GM23248 (cell line): Measurements from ENCODE around the gene PROCA1. TPM values are rescaled to one million over a fixed set of nuclear protein-coding genes. Genes with fewer than 3 reads are reported as not detected.
"Not testable (repeated sequence)": the region's sequence is repeated elsewhere in the genome, so short reads cannot be mapped to it uniquely, and the experiment has no call there.

Experiments used
- DNase-seq: peaks from one replicate; pipeline ENCODE4 v3.0.0-alpha.2; 2015
- H2AFZ ChIP-seq: fragments of 200-600 bp; sonication (generic); 2 replicates; pipeline ENCODE4 v1.6.1; 2016; ENCODE audit warnings: antibody characterized with exemption
- H3F3A ChIP-seq: fragments of 200-600 bp; sonication (generic); 2 replicates; pipeline ENCODE4 v1.6.1; 2016; ENCODE audit warnings: mild to moderate bottlenecking, antibody characterized with exemption, mixed run types; ENCODE audit not compliant: insufficient read depth
- H3K27ac ChIP-seq: fragments of 200-600 bp; sonication (generic); 2 replicates; pipeline ENCODE4 v1.5.1; 2016; ENCODE audit warnings: mild to moderate bottlenecking
- H3K27me3 ChIP-seq: fragments of 200-600 bp; sonication (generic); replicated peaks from 2 replicates; pipeline ENCODE4 v1.6.1; 2016; ENCODE audit warnings: mild to moderate bottlenecking; ENCODE audit not compliant: insufficient read depth
- H3K36me3 ChIP-seq: fragments of 200-600 bp; sonication (generic); 2 replicates; pipeline ENCODE4 v1.6.1; 2016; ENCODE audit warnings: low read depth, mild to moderate bottlenecking
- H3K4me1 ChIP-seq: fragments of 200-600 bp; sonication (generic); 2 replicates; pipeline ENCODE4 v1.6.1; 2016; ENCODE audit warnings: mild to moderate bottlenecking; ENCODE audit not compliant: insufficient read depth
- H3K4me2 ChIP-seq: fragments of 200-600 bp; sonication (generic); one replicate; pipeline ENCODE4 v1.6.1; 2016; ENCODE audit warnings: mild to moderate bottlenecking; ENCODE audit not compliant: unreplicated experiment
- H3K4me3 ChIP-seq: fragments of 200-600 bp; sonication (generic); 2 replicates; pipeline ENCODE4 v1.5.1; 2016; ENCODE audit warnings: mild to moderate bottlenecking
- H3K79me2 ChIP-seq: fragments of 200-600 bp; sonication (generic); 2 replicates; pipeline ENCODE4 v1.6.1; 2016; ENCODE audit warnings: mild to moderate bottlenecking; ENCODE audit not compliant: insufficient read depth
- H3K9ac ChIP-seq: fragments of 200-600 bp; sonication (generic); 2 replicates; pipeline ENCODE4 v1.6.1; 2016; ENCODE audit warnings: mild to moderate bottlenecking
- H3K9me2 ChIP-seq: fragments of 200-600 bp; sonication (generic); 2 replicates; pipeline ENCODE4 v1.6.1; 2016; ENCODE audit warnings: mixed run types, mild to moderate bottlenecking, moderate library complexity; ENCODE audit not compliant: insufficient read depth
- H3K9me3 ChIP-seq: fragments of 200-600 bp; sonication (generic); one replicate; pipeline ENCODE4 v1.6.1; 2017; ENCODE audit warnings: low read depth
- H4K20me1 ChIP-seq: fragments of 200-600 bp; sonication (generic); 2 replicates; pipeline ENCODE4 v1.6.0; 2016; ENCODE audit not compliant: insufficient read depth
- EZH2 ChIP-seq: fragments of 200-600 bp; sonication (generic); IDR thresholded peaks from 2 replicates; pipeline ENCODE4 v1.6.1; 2018; ENCODE audit warnings: antibody characterized with exemption, mild to moderate bottlenecking; ENCODE audit not compliant: insufficient read depth, poor library complexity, severe bottlenecking
- EZH2phosphoT487 ChIP-seq: fragments of 200-600 bp; sonication (generic); IDR thresholded peaks from 2 replicates; pipeline ENCODE4 v1.6.1; 2018; ENCODE audit warnings: antibody characterized with exemption, moderate library complexity, mild to moderate bottlenecking, low read depth; ENCODE audit not compliant: insufficient read depth
- WGBS, 2 experiments: methylation state at CpG; one replicate each; pipeline ENCODE4 v1.1.6; 2015 to 2017; ENCODE audit warnings: low lambda C conversion rate in 2 of 2, low coverage in 1 of 2; ENCODE audit errors: missing lambda C conversion rate in 2 of 2; 5-methylcytosine and 5-hydroxymethylcytosine counted together
- in situ Hi-C: fragments of 300-500 bp; cut with MboI; formaldehyde crosslinking; loops from 2 replicates; pipeline ENCODE4 v1.15.0; 2020
- polyA plus RNA-seq: library from polyadenylated mRNA; unstranded; fragments of >200 nt; fragmentation: Nextera tagmentation; extraction: Ambion mirVana; gene quantifications from 2 replicates; pipeline ENCODE4 v1.2.1, GENCODE V29; 2016
- total RNA-seq: library from RNA; depleted of rRNA; stranded (reverse); fragments of >200 nt; shearing (Covaris generic); gene quantifications from 2 replicates; pipeline ENCODE4 v1.2.3, GENCODE V29; 2014

The PROCA1 gene
- total and polyA plus RNA-seq, 2 experiments from 2014 or later = 0.41 to 0.65 TPM

DNA sequence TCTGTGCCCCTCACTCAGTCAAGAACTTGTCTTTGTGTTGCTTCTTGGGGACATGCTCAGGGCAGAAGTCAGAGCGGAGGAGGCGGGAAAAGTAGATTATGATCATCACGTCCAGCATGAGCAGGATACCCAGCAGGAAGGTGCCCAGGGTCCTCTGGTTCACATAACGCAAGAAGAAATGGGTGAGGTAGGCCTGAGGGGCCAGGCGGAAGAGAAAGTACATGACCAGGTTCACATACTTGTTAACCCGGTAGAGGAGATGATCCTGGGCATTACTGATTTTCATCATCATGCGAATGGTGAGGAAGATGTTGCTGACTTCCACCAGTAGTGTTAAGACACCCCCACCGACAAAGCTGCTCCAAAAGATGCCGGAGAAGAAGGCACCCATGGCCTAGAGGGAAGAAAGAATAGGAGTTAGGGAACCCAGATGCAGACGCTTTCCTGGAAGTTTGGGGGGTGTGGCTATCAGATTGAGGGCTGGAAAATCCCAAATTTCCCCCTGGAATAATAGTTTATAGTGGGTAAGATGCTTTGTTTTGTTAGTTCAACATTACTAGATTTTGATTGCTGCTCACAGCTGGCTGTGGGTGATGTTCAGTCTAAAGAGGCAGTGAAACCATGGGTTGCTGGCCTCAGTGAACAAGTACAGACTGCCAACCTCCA is 12.9 kb upstream of the PROCA1 start:
- TF ChIP-seq EZH2 (no peak), EZH2phosphoT487 (no peak)
- Histone ChIP-seq H4K20me1 (no peaks in the 10 kb centered on the region), H3K4me1 (peaks cover 41% of the 10 kb centered on the region), H2AFZ (no peak overlapping the region), H3K9me3 (no peaks in the 10 kb centered on the region), H3K36me3 (peaks cover 34% of the 10 kb centered on the region; the same call in 1 of the 2 replicates), H3K27ac (peak overlapping the region; percentile 82), H3F3A (peaks cover 51% of the 10 kb centered on the region), H3K9me2 (no peaks in the 10 kb centered on the region), H3K27me3 (no peaks in the 10 kb centered on the region), H3K79me2 (peaks cover 38% of the 10 kb centered on the region), H3K4me3 (peak overlapping the region; percentile 74), H3K4me2 (peak overlapping the region; percentile 78), H3K9ac (peak overlapping the region; percentile 86)
- WGBS, 2 experiments = 80 to 81% methylated on average over 10 of the region's 10 CpGs
- in situ Hi-C loops = no loop called here
- no peak for DNase-seq

DNA sequence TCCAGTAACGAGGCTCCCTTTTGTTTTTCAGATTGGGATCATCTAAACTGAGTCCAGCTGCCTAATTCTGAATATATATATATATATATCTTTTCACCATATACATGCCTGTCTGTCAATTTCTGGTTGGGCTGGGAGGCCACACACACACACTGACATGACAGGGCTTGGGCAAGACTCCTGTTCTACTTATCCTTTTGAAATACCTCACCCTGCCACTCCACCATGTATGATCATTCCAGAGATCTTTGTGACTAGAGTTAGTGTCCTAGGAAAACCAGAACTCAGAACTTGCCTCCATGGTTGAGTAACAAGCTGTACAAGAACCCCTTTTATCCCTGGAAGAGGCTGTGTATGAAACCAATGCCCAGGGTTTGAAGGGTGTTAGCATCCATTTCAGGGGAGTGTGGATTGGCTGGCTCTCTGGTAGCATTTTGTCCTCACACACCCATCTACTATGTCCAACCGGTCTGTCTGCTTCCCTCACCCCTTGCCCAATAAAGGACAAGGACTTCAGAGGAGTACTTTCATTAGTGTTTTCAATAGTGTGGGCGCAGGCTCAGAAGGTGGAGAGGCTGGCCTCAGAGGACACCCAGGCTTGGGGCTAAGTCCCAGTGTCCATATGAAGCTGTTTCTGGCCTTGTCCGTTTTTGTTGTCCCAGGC is 12.3 kb upstream of the PROCA1 start:
- H3K36me3 ChIP-seq = peaks cover 34% of the 10 kb centered on the region; the same call in 1 of the 2 replicates
- H3F3A ChIP-seq = peaks cover 46% of the 10 kb centered on the region
- peak overlapping the region; percentile 86; the same call in 1 of the 2 replicates for H3K9ac ChIP-seq
- H3K9me2 ChIP-seq, H4K20me1 ChIP-seq, H2AFZ ChIP-seq, H3K9me3 ChIP-seq, in situ Hi-C loops, H3K27me3 ChIP-seq, DNase-seq, H3K4me2 ChIP-seq, H3K4me3 ChIP-seq: not testable (repeated sequence)
- peak overlapping the region; percentile 82; the same call in 1 of the 2 replicates for H3K27ac ChIP-seq
- peaks cover 44% of the 10 kb centered on the region for H3K4me1 ChIP-seq
- H3K79me2 ChIP-seq = peaks cover 38% of the 10 kb centered on the region
- WGBS, 2 experiments = 46 to 48% methylated on average over 4 of the region's 4 CpGs

DNA sequence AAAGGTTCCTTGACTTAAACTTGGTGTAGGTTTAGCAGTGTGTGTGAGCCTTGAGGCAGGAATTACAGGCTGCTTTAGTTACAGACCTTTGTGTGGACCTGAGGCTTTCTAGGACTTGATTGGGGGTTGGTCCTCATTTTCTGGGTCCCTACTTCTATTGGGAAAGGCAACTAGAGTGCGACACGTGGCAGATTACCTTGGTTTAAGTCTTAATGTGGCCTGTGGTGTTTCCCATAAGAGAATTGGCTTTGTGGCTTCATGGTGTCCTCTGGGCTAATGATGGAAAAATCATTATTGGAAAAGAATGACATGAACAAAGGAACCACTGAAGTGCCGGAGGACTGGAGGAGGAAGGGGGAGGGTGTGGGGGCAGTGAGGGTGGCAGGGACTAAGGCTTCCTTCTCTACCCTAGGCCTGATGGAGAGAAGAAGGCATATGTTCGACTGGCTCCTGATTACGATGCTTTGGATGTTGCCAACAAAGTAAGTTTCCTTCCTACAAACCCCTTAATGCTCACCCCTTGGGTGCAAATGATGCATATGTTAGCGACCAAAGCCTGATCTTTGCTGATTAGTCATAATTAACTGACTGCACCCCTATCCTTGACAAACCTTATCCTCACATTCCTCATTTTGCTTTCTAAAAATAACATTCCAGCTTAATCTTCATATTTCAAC is 11.6 kb upstream of the PROCA1 start:
- no peaks in the 10 kb centered on the region for H3K9me3 ChIP-seq
- H3K4me1 ChIP-seq = peaks cover 50% of the 10 kb centered on the region
- peak overlapping the region; percentile 9; the same call in 1 of the 2 replicates for H3K27ac ChIP-seq
- H2AFZ ChIP-seq = no peak overlapping the region
- no peak for DNase-seq
- peaks cover 50% of the 10 kb centered on the region for H3F3A ChIP-seq
- H3K4me3 ChIP-seq = no peak overlapping the region; the same call in 1 of the 2 replicates
- H3K4me2 ChIP-seq = no peak overlapping the region
- H3K27me3 ChIP-seq = no peaks in the 10 kb centered on the region
- no peak overlapping the region for H3K9ac ChIP-seq
- H4K20me1 ChIP-seq = no peaks in the 10 kb centered on the region
- in situ Hi-C loops = no loop called here
- H3K9me2 ChIP-seq = no peaks in the 10 kb centered on the region
- WGBS, 2 experiments = 82 to 93% methylated on average over 5 to 6 of the region's 6 CpGs
- H3K79me2 ChIP-seq = peaks cover 38% of the 10 kb centered on the region
- peaks cover 34% of the 10 kb centered on the region; the same call in 1 of the 2 replicates for H3K36me3 ChIP-seq
- no peak for TF ChIP-seq EZH2phosphoT487
- TF ChIP-seq EZH2 = no peak

DNA sequence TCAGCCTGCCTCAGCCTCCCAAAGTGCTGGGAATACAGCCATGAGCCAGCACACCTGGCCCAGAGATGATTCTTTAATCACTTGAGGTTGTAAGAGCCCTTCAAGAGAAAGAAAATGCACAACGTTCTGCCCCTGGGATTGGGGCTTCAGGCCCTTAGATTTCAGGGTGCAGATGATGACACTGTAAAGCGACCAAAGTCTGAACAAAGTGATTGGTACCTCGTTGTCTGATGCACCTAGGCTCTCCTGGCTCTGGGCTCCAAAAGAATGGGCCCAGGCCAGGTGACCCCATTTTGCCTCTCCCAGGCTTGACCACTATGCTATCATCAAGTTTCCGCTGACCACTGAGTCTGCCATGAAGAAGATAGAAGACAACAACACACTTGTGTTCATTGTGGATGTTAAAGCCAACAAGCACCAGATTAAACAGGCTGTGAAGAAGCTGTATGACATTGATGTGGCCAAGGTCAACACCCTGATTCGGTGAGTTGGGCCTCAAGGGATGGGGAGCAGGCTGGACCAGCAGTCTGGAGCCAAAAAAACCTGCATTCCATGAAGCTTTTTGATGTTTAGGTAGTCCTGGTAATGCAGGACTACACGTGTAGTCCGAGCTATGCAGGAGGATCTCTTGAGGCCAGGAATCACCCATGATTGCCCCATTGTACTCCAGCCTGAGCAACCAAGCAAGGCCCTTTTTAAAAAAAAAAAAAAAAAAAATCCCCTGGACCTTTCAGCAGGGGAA is 10.9 kb upstream of the PROCA1 start:
- no peak overlapping the region for H3K4me2 ChIP-seq
- no peaks in the 10 kb centered on the region for H4K20me1 ChIP-seq
- peaks cover 34% of the 10 kb centered on the region; the same call in 1 of the 2 replicates for H3K36me3 ChIP-seq
- DNase-seq = no peak
- peaks cover 51% of the 10 kb centered on the region for H3F3A ChIP-seq
- no peaks in the 10 kb centered on the region for H3K9me3 ChIP-seq
- 0 out of 2 replicates have a peak overlapping the region, but pooled peaks have one; percentile 93 for H3K9ac ChIP-seq
- in situ Hi-C loops = no loop called here
- peak overlapping the region; percentile 9 for H3K27ac ChIP-seq
- TF ChIP-seq EZH2 = no peak
- no peak for TF ChIP-seq EZH2phosphoT487
- 74 to 77% methylated on average over 7 of the region's 7 CpGs for WGBS, 2 experiments
- peaks cover 38% of the 10 kb centered on the region for H3K79me2 ChIP-seq
- H2AFZ ChIP-seq = no peak overlapping the region
- H3K27me3 ChIP-seq = no peaks in the 10 kb centered on the region
- H3K4me1 ChIP-seq = peaks cover 50% of the 10 kb centered on the region
- H3K4me3 ChIP-seq = peak overlapping the region; percentile 24; the same call in 1 of the 2 replicates
- H3K9me2 ChIP-seq = no peaks in the 10 kb centered on the region

DNA sequence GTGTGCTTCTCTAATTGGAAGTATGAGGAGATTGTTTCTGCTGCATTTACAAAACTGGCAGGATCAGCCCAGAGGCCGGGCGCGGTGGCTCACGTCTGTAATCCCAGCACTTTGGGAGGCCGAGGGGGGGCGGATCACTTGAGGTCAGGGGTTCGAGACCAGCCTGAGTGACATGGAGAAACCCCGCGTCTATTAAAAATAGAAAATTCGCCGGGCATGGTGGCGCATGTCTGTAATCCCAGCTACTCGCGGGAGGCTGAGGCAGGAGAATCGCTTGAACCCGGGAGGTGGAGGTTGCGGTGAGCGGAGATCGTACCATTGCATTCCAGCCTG is 9.3 kb upstream of the PROCA1 start:
- peak overlapping the region; percentile 93 for H3K9ac ChIP-seq
- peaks cover 34% of the 10 kb centered on the region; the same call in 1 of the 2 replicates for H3K36me3 ChIP-seq
- H3K4me3 ChIP-seq = peak overlapping the region; percentile 83
- H3F3A ChIP-seq = peaks cover 51% of the 10 kb centered on the region
- H4K20me1 ChIP-seq, H2AFZ ChIP-seq, DNase-seq, H3K9me3 ChIP-seq, H3K27me3 ChIP-seq, H3K9me2 ChIP-seq, in situ Hi-C loops: not testable (repeated sequence)
- H3K79me2 ChIP-seq = peaks cover 54% of the 10 kb centered on the region
- H3K4me1 ChIP-seq = peaks cover 47% of the 10 kb centered on the region
- 25 to 26% methylated on average over 19 of the region's 19 CpGs for WGBS, 2 experiments
- H3K27ac ChIP-seq = peak overlapping the region; percentile 87
- H3K4me2 ChIP-seq = peak overlapping the region; percentile 93
